Panc1 (cell line): Measurements from ENCODE around the gene PLCG1.

Experiments used
- CTCF ChIP-seq: fragments of 450-650 bp; IDR thresholded peaks from 2 replicates; pipeline ENCODE4 v1.5.1; 2017; ENCODE audit warnings: mild to moderate bottlenecking
- POLR2AphosphoS5 ChIP-seq: IDR thresholded peaks from 2 replicates; pipeline ENCODE4 v1.6.1; 2012; ENCODE audit warnings: mild to moderate bottlenecking, low read depth, low read length, moderate library complexity

DNA sequence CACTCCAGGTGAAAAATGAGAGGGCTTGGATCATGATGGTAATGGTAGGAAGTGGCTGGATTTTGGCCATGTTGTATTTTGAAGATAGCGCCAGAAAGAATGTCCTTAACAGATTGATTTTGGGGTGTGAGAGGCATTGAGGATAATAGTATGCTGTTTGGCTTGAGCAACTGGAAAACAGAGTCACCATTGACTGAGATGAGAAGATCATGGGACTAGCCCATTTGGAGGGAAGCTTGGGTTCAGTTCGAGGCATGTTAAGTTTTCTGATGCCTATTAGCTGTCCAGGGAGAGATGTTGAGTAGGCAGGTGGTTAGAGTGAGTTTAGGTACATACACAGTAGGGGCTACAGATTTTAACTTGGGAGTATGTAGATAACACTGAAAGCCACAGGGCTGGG, 23.3 kb downstream of the PLCG1 start:
- TF ChIP-seq CTCF (no peak), POLR2AphosphoS5 (no peak)
